HG02623 (cell line): Measurements from ENCODE around the gene DDB1.

ENCODE experiments used
- ATAC-seq: cut with Tn5 transposase; IDR thresholded peaks from one replicate; pipeline ENCODE4 v1.9.1; 2021; ENCODE audit warnings: moderate library complexity; ENCODE audit not compliant: unreplicated experiment

The DDB1 gene

DNA sequence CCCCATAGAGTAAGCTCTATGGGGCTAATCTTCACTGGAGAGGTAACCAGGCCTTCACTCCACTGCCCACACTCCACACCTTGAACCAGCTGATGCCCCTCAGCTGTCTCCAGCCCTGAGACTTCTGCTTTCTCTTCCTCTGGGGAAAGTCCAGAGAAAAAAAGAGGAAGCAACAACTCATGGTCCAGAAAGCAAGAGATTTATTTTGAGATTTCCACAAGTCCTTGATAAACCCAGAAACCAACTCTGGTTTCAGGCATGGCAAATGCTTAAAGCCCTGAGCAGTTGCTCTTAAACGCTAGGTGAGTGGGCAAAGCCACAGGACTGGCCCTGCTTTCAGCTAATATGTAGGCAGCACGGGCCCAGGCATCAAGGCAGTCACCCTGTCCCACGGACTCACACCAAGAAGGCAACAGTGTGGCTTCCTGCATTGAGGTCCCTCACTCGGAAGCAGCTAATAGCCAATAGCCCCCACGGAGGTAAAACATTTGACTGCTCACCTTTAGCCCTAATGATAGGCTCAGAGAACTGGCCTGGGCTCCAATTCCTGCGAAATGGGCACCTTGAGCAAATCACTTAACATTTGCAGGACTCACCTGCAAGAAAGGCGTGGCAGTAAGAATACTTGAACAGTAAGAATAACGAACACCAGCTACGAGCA is 24.5 kb upstream of the DDB1 start:
- peak; percentile 38 for ATAC-seq

DNA sequence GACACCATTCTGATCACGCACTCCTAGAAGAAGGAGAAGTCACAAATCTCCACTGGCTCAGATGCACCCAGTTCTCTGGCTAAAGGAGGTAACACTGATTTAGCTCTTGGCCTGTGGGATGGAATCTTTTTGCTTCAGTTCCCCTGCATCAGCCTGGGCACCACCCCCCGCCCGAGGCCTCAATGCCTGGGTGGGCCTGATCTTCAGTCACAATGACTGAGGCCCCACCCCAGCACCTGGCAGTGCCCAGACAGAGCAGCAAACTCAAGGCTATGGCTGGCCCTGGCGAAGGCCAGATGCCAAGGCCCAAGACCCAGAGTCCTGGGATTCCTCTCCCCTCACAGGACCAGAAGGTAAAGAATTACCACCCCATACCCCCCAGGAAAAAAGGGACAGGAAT is 23.8 kb upstream of the DDB1 start:
- ATAC-seq: no peak

DNA sequence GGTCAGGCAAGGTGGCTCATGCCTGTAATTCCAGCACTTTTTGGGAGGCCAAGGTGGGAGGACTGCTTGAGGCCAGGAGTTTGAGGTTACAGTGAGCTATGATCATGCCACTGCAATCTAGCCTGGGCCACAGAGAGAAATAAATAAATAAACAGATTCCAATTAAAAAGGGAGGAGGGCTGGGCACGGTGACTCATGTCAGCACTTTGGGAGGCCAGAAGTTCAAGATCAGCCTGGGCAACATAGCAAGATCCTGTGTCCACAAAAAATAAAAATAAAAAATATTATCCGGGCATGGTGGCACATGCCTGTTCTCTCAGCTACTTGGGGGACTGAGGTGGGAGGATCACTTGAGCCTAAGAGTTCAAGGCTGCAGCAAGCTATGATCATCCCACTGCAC is 21.3 kb upstream of the DDB1 start:
- no peak for ATAC-seq

DNA sequence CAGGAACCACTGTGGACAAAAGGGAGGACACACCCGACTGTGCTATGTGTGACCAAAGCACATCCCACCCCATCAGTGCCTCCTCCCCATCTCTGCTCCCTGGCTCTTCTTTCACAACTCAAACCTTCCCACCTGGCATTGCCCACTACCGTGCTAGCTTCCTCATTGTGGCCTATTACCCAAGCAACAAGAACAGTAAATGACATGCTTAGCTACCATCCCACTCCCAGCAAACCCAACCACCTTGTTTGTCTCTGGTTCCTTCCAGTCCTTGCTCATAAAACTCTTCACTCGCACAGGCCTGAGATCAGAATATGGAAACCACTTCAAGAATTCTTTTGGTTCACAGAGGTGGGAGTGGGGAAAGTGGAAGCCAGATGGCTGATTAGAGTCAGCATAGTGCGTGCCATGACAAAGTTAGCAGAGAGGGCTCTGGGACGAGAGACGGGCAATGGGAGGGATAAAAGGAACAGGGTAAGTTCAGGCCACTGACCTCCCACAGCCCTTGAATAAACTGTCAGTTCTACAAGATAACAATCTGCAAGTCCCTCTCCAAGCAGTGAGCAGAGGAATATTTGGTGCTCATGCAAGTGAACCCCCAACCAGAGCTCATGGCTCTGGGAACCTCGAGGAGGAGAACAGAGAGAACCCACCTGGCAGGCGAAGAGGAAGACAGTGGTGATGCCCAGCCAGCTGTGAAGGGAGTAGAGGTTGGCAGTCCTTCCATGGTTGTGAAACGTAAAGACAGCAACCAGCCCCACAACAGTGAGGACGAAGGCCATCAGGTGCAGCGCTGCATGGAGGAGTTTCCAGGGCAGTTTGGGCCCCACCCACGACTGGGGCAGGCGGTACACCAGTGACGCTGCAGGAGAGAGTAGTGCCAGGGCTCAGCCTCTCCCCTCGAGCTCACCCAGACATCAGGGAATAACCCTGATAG is 20.5 kb upstream of the DDB1 start:
- no peak for ATAC-seq

DNA sequence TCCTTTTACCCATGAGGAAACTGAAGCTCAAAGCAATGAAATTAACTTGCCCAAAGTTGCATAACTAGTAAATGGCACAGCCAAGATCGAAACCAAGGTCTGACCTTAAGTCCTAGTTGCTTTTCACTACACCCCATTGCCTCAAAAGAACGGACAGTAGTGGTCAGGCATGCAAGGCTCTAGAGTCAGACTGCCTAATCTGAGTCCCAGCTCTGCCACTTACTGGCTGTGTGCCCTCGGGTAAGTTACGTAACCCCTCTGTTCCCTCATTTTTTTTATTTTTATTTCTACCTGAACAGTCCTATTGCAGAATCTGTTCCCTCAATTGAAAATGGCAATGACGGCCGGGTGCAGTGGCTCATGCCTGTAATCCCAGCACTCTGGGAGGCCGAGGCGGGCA is 19.1 kb upstream of the DDB1 start:
- ATAC-seq: no peak

DNA sequence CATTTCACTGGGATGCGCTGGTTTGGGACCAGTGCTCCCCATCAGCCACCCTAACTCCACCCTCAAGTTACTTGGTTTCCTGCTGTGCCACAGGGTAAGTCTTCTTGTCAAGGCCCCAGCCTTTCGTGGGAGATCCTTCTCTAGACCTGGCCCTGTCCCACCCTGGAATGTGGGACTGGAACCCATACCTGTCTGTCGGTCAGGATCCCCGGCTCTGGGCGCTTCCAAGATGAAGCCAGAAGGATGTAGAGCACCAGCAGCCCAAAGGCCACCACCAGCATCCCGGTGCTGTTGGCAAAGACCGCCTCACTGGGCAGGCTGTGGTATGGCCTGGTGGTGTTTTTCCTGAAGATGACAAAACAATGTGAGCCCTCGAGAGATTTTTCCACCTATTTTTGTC is 17.9 kb upstream of the DDB1 start:
- no peak for ATAC-seq

DNA sequence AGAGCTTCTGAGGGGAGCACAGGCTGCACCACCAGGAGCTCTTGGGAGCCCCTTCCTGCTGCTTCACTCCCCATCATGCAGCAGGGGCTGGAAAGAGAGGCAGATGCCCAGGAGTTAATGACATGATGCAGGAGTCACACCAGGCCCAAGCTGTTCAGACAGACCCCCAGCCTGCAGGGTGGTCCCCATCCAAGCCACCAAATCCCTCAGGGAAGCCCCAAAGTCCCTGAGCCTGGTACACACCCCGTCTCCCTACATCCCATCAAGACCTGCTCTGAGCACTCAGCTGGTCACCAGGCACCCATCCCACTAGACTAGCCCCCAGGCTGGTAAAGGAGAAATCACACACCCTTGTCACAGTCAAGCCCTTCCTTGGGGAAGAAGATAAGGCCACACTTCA is 17.4 kb upstream of the DDB1 start:
- no peak for ATAC-seq

DNA sequence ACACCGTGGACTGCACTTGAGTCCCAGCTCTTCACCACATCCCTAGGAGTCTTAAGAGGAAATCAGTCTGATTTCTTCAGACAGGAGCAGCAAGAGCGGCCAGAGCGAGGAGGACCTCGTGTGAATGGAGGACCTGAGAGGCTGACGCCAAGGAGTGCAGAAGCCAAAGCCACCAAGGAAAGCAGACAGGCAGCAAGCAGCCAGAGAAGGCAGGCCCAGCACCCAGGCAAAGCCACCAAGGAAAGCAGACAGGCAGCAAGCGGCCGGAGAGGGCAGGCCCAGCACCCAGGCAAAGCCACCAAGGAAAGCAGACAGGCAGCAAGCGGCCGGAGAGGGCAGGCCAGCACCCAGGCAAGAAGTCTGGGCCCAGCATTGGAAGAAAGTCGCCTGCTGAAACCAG is 17.0 kb upstream of the DDB1 start:
- ATAC-seq: no peak

DNA sequence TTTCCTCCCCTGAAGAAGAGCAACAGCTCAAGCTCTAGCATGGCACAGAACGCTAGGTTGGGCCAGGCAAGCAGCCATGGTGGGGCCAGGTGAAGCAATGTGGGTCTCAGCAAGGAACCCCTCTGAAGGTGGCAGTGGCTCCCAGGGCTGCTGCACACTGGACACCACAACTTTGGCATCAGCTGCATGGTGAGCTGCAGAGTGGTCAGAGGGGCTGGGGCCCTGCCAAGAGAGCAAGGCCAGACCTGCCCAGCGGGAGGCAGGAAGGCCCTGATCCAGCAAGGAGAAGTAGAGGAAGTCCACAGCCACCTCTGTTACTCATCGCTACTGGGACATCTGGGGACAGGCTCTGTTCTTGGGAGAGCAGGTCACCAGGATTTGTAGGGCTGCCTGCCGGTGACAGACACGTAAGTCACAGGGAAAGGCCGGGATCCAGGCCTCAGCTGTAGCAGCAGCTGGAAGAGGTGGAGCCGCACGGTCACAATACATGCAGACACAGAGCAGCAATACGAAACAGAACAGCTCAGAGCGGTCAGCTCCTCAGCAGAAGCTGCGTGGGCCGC is 16.4 kb upstream of the DDB1 start:
- ATAC-seq: no peak

DNA sequence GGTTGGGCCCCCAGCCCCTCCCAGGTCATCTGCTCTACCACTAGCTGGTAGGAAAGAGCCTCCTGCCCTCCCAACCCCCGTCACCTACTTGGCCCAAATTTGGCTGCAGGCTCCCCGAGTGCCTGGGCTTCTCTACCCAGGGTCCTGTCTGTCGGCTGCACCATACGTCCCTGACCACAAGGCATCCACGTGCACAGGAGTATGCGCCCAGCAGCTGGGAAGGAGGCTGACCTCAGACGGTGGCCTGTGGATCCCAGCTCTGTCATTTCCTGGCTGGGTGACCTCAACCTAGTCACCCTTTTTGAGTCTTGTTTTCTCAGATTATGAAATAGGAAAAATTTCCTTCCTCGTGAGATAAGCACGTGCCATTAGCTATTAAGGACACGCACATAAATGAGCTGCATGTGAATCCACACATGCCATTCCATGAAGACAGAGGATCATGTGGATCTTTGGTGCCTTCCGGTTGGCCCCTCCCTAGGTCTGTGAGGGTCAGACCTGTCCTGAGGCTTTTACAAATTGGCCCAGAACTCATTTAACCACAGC is 15.1 kb upstream of the DDB1 start:
- no peak for ATAC-seq

DNA sequence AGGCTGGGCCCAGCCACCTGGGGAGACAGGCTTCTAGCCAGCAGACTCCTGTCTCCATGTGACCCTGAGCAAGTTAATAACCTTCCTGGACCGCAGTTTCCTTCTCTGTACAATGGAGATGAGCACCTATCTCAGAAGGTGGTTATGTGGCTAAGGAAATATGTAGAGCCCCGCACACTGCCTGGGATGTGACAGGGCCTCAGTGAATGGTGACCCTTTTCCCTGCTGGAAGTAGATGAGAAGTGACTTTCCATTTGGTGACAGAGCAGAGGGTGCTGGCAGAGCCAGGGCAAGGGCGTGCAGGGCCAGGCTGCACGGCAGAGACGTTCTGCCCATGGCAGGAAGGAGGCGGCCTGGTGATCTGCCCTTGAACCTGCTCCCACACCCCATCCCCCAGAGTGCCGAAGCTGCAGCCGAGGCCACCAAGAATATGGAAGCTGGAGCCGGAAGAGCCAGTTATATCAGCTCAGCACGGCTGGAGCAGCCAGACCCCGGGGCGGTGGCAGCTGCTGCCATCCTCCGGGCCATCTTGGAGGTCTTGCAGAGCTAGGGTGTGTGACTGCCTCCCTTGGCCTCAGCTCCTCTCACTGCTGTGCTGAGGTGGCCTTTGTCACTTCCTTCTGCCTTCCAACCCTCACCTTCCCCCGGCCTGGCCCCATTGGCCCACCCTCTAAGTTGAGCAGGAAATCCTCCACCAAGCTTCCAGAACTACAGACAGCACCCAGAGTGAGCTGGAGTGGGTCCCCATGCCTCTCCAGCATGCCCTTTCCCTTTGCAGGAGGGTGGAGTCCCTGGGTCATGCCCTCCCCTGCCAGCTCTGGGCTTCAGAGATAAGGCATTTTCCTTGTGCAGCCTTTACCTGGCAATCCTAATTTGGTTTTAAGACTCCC is 13.3 kb upstream of the DDB1 start:
- ATAC-seq: no peak

DNA sequence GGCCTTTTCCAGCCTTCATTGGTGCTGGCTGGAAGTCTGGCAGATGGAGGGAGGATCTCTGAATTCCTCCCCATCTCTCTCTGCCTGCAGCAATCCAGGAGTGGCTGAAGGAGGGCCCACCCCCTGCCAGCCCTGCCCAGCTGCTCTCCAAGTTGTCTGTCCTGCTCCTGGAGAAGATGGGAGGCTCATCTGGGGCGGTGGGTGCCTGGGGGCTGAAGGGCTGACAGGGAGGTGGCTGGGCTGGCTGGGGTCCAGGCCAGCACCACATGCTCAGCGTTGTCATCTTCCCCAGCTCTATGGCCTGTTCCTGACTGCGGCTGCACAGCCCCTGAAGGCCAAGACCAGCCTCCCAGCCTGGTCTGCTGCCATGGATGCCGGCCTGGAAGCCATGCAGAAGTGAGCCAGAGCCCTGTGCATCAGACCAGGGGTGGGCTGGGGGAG is 12.3 kb upstream of the DDB1 start:
- ATAC-seq: no peak

DNA sequence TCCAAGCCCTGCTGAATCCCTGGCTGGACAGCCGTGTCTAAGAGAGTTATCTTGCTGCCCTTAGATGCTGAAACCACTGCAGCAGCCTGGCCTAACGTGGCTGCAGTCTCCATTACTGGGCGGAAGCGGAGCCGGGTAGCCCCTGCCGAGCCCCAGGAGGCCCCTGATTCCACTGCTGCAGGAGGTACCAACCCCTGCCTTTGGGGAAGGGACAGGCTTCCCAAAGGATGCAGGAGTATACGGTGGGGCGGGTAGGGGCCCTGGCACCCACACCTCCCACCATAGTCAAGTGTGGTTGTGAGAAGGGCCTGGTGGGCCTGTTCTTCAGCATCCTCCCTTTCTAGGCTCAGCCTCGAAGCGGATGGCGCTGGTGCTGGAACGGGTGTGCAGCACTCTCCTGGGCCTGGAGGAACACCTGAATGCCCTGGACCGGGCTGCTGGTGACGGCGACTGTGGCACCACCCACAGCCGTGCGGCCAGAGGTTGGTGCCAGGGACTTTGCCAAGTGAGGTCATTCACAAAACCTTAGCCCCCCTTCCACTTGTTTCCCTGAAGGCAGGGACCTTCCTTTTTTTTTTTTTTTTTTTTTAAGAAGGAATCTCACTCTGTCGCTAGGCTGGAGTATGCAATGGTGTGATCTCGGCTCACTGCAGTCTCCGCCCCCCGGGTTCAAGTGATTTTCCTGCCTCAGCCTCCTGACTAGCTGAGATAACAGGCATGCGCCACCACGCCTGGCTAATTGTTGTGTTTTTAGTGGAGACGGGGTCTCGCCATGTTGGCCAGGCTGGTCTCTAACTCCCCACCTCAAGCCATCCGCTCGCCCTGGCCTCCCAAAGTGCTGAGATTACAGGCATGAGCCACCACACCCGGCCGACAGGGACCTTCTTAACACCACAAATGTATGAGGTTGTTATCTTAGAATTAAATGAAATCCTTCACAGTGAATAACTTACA is 11.2 kb upstream of the DDB1 start:
- no peak for ATAC-seq

DNA sequence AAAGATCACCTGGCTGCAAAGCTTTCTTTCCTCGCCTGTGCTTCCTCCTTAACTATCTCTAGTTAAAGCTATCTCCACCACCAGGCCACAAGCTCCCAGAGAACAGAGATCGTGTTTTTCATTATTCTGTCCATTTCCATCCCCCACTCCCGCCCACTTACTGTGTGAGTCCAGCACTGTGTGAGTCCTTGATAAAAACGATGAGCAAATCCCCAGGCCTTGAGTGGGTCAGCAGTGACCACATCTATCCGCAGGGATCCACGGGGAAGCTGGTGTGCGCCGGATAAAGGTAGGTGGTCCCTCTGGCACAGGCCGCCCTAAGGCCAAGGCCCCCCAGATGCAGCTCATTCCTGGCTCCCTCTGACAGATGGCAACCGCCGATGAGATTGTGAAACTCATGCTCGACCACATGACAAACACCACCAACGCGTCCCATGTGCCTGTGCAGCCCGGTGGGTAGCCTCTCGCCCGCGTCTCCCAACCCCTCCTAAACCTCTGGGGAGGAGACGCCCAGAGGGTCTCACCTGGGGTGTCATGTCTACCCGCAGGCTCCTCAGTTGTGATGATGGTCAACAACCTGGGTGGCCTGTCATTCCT is 9.4 kb upstream of the DDB1 start:
- no peak for ATAC-seq

DNA sequence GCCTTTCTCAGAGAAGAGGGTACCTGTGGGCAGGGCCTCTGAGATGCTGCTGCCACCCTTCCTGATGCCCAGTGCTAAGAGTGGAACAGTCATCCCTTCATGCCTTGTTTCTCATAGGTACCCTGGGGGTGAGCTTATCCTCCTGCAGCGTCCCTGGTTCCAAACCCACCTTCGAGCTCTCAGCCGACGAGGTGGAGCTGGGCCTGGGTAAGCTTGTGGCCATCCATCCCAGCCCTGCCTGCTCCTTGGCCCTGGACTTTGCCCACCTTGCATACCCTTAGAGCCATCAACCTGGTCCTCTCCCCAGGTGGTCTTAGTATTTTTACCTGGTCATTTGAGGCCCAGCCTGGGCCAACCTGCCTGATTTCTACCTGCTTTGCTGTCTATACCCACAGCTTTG is 8.8 kb upstream of the DDB1 start:
- no peak for ATAC-seq

DNA sequence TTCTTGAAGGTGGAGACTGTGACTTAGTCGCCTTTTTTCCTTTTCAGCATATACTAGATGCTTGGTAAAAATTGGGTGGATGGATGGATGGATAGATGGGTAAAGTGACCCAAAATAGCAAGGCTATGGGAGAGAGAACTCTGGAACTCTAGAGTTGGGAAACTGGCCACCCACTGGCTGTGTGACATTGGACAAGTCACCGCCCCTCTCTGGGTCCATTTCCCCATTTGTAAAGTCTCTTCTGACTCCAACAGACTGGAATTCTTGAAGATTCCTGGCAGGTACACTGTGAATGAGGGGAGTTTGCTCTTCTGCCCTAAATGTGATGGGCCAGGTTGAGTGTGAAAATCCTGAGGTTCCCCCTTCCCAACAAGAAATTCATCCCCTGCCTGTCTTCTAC is 8.1 kb upstream of the DDB1 start:
- ATAC-seq: no peak

DNA sequence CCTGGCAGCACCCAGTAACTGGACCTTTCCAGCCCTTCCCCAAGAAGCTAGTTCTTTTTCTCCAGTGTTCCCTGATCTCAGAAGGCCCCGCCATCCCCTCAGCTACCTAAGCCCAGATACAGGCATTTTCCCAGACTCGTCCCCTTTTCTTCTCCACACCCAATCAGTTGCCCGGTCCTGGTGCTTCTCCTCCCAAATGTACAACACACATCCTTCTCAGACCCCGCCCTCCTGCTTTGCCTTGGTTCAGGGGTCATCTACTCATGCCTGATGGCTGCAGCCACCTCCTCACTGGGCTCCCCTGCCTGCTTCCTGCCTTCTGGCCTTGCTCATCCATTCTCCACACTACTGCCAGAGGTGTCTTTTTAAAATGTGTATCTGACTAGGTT is 6.6 kb upstream of the DDB1 start:
- no peak for ATAC-seq

DNA sequence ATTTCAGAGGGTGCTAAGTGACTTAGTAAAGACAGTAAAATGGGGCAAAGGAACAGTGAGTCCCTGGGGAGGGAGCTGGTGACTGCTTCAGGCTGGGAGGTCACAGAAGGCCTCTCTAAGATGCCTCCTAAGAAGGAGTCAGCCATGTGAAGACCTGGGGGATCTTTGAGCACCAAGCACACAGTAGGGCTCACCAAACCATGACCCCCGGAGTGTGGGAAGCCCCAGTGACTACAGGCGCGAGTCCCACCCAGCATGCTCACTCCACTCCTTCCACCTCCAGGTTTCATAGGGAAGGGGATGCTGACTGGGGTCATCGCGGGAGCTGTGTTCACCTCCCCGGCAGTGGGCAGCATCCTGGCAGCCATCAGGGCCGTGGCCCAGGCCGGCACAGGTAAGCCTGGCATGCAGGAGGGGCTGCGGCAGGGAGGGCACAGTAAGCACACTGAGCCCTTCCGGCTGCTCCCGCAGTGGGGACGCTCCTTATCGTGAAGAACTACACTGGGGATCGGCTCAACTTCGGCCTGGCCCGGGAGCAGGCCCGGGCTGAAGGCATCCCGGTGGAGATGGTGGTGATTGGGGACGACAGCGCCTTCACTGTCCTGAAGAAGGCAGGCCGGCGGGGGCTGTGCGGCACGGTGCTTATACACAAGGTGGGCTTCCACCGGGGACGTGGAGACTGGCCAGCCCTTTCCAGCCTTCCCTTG is 6.0 kb upstream of the DDB1 start:
- no peak for ATAC-seq
